ENCODE results near the gene PECR.

PECR gene

GRCh38 chr2:216081487-216082116 lies at the start of gene PECR, which contains the start of gene TMEM169:
TSS of gene PECR (minus strand) at chr2:216081809. CDS start at chr2:216081741, 68 bp downstream.
TSS of gene TMEM169 (plus strand) at chr2:216081919. CDS start at chr2:216095964, 14,045 bp downstream.
- Histone ChIP-seq H3K27ac (no peak within 1 kb of the TSS), H3K9ac (ENCODE audit: insufficient read length) (peak within 1 kb of the TSS; percentile 77)

DNA sequence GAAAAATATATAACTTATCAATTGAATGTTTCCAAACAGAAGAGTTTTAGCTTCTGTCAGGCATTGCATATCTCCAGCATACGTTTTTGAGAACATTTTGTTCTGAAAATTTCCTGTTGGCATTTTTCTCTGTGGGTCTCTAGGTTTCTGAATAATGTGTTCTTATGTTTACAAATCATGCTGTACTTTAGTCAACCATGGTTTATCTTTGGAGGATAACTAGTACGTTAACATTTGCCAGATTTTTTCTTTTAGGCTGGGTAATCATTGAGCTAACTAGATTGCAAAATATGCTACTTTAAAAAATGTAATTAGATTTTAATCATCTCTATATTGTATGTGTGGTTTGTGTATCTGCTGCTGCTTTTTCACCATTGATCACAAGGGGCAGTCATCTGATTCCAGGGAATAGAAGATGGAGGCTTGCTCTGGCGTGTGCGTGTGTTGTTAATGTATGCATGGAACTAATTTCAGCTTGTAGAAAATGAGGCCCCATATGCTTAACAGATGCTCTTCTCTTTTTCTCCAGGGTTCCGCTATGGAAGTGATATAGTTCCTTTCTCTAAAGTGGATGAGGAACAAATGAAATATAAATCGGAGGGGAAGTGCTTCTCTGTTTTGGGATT lies 48.9 kb upstream of the PECR start:
- Histone ChIP-seq H3K4me3 (no peak overlapping the region), H3K36me3 (ENCODE audit: insufficient read depth, low read length) (peaks cover 96% of the 10 kb centered on the region), H3K9me3 (ENCODE audit: low read depth, low read length) (no peaks in the 10 kb centered on the region), H3K27ac (0 out of 2 replicates have a peak overlapping the region, but pooled peaks have one; percentile 11), H3K9ac (ENCODE audit: insufficient read length) (no peak overlapping the region)
- TF ChIP-seq POLR2AphosphoS5 (IDR thresholded peaks at IDR 0.05; ENCODE audit: borderline replicate concordance, low read depth, low read length) (no peak), FOXP2 (optimal IDR thresholded peaks at IDR 0.05; ENCODE audit: control extremely low read depth, extremely low read length, insufficient read depth) (no peak), EZH2 (IDR thresholded peaks at IDR 0.05) (no peak)
- DNase-seq (ENCODE audit: low read depth, low spot score): no peak

More at GRCh38 chr2:216081487-216082116, at the start of gene PECR, which contains the start of gene TMEM169:
- DNase-seq (ENCODE audit: low read depth, low spot score): no peak
- Histone ChIP-seq H3K4me3 (peak within 1 kb of the TSS; percentile 94), H3K9me3 (ENCODE audit: low read depth, low read length) (no peaks in the 10 kb centered on the region), H3K36me3 (ENCODE audit: insufficient read depth, low read length) (no peaks in the 10 kb centered on the region)
- no peak for TF ChIP-seq FOXP2 (optimal IDR thresholded peaks at IDR 0.05; ENCODE audit: control extremely low read depth, extremely low read length, insufficient read depth)
- TF ChIP-seq POLR2AphosphoS5 (IDR thresholded peaks at IDR 0.05; ENCODE audit: borderline replicate concordance, low read depth, low read length): peak; percentile 75; the same call in 1 of the 2 replicates

- Histone ChIP-seq H3K9ac (ENCODE audit: insufficient read length) (no peak overlapping the region), H3K36me3 (ENCODE audit: insufficient read depth, low read length) (peaks cover 96% of the 10 kb centered on the region), H3K27ac (no peak overlapping the region), H3K9me3 (ENCODE audit: low read depth, low read length) (no peaks in the 10 kb centered on the region), H3K4me3 (no peak overlapping the region)
- no peak for DNase-seq (ENCODE audit: low read depth, low spot score)
- TF ChIP-seq FOXP2 (optimal IDR thresholded peaks at IDR 0.05; ENCODE audit: control extremely low read depth, extremely low read length, insufficient read depth) (no peak), EZH2 (IDR thresholded peaks at IDR 0.05) (no peak), POLR2AphosphoS5 (IDR thresholded peaks at IDR 0.05; ENCODE audit: borderline replicate concordance, low read depth, low read length) (no peak)
Observed at GRCh38 chr2:216126943-216127342, 45.3 kb upstream of the PECR start.

DNA sequence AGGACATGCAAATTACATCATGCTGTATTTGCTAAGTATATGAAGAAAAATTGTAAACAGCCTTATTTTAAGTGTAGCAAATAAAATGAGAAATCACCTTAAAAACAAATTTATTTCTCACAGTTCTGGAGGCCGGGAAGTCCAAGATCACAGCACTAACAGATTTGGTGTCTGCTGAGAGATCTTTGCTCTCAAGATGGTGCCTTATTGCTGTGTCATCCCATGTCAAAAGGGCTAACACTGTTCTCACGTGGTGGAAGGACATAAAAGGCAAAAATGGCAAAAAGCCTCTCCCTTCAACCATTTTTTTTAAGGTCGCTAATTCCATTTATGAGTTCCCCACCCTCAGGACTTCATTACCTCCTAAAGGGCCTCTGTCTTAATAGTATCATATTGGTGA lies 39.6 kb upstream of the PECR start:
- Histone ChIP-seq H3K4me3 (no peak overlapping the region), H3K27ac (no peak overlapping the region), H3K36me3 (ENCODE audit: insufficient read depth, low read length) (peaks cover 100% of the 10 kb centered on the region), H3K9ac (ENCODE audit: insufficient read length) (no peak overlapping the region), H3K9me3 (ENCODE audit: low read depth, low read length) (no peaks in the 10 kb centered on the region)
- TF ChIP-seq POLR2AphosphoS5 (IDR thresholded peaks at IDR 0.05; ENCODE audit: borderline replicate concordance, low read depth, low read length): no peak
- no peak for TF ChIP-seq FOXP2 (optimal IDR thresholded peaks at IDR 0.05; ENCODE audit: control extremely low read depth, extremely low read length, insufficient read depth)
- no peak for TF ChIP-seq EZH2 (IDR thresholded peaks at IDR 0.05)
- DNase-seq (ENCODE audit: low read depth, low spot score): no peak

GRCh38 chr2:216119986-216120385 lies 38.4 kb upstream of the PECR start:
- Histone ChIP-seq H3K36me3 (ENCODE audit: insufficient read depth, low read length) (peaks cover 100% of the 10 kb centered on the region), H3K9ac (ENCODE audit: insufficient read length) (peak overlapping the region; percentile 33), H3K27ac (peak overlapping the region; percentile 69), H3K4me3 (peak overlapping the region; percentile 41; the same call in 1 of the 2 replicates), H3K9me3 (ENCODE audit: low read depth, low read length) (no peaks in the 10 kb centered on the region)
- TF ChIP-seq POLR2AphosphoS5 (IDR thresholded peaks at IDR 0.05; ENCODE audit: borderline replicate concordance, low read depth, low read length) (peak; percentile 21; the same call in 1 of the 2 replicates), EZH2 (IDR thresholded peaks at IDR 0.05) (no peak)
- DNase-seq (ENCODE audit: low read depth, low spot score): no peak

DNA sequence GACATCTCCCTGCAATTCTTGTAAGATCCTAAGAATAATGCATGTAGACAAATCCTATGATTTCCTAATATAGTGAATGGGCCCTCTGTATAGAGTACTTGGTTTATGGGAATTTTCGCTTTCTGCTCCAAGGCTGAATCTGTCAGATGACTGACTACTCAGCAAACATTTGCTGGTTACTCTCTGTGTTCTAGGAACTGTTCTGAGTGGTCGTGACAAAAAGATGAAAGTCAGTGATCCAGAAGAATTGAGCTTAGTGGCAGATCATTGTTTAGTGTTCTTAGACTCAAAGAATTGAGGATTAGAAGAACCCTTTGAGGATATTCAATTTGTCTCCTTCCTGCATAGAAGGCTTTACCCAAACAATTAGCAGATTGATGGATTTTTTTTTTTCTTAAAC lies 37.5 kb upstream of the PECR start:
- H3K9me3 ChIP-seq (ENCODE audit: low read depth, low read length): no peaks in the 10 kb centered on the region
- peaks cover 96% of the 10 kb centered on the region for H3K36me3 ChIP-seq (ENCODE audit: insufficient read depth, low read length)
- H3K4me3 ChIP-seq: peak overlapping the region; percentile 41
- TF ChIP-seq POLR2AphosphoS5 (IDR thresholded peaks at IDR 0.05; ENCODE audit: borderline replicate concordance, low read depth, low read length): no peak
- TF ChIP-seq FOXP2 (optimal IDR thresholded peaks at IDR 0.05; ENCODE audit: control extremely low read depth, extremely low read length, insufficient read depth): no peak
- TF ChIP-seq EZH2 (IDR thresholded peaks at IDR 0.05): no peak
- H3K9ac ChIP-seq (ENCODE audit: insufficient read length): peak overlapping the region; percentile 33
- H3K27ac ChIP-seq: peak overlapping the region; percentile 69
- DNase-seq (ENCODE audit: low read depth, low spot score): no peak

DNA sequence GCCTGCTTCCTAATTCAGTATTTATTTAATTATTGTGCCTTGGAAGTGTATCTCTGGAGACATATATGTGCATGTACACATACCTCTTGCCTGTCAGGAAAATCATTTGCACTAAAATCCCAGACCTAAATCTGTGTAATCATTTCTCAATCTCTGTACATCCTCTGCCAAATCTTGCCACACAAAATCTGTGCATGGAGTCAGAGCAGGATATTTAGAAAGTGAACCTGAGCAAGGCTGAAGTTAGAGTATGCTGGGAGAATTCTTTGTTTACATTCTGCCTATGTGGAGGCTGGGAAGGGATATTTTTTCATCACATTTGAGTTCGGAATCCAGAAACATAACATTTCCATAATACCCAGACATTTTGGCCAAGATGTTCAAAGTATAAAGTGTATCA lies 36.9 kb upstream of the PECR start:
- DNase-seq (ENCODE audit: low read depth, low spot score): no peak
- Histone ChIP-seq H3K36me3 (ENCODE audit: insufficient read depth, low read length) (peaks cover 96% of the 10 kb centered on the region), H3K27ac (peak overlapping the region; percentile 69)

GRCh38 chr2:216117561-216118340 lies 36.1 kb upstream of the PECR start:
- peak overlapping the region; percentile 17 for H3K9ac ChIP-seq (ENCODE audit: insufficient read length)
- TF ChIP-seq POLR2AphosphoS5 (IDR thresholded peaks at IDR 0.05; ENCODE audit: borderline replicate concordance, low read depth, low read length) (no peak), FOXP2 (optimal IDR thresholded peaks at IDR 0.05; ENCODE audit: control extremely low read depth, extremely low read length, insufficient read depth) (no peak), EZH2 (IDR thresholded peaks at IDR 0.05) (no peak)
- DNase-seq (ENCODE audit: low read depth, low spot score): no peak
- peaks cover 96% of the 10 kb centered on the region for H3K36me3 ChIP-seq (ENCODE audit: insufficient read depth, low read length)
- H3K27ac ChIP-seq: peak overlapping the region; percentile 69; the same call in 1 of the 2 replicates
- peak overlapping the region; percentile 11 for H3K4me3 ChIP-seq
- H3K9me3 ChIP-seq (ENCODE audit: low read depth, low read length): no peaks in the 10 kb centered on the region

More for the DNA sequence above, 36.9 kb upstream of the PECR start:
- H3K9me3 ChIP-seq (ENCODE audit: low read depth, low read length): no peaks in the 10 kb centered on the region
- no peak for TF ChIP-seq FOXP2 (optimal IDR thresholded peaks at IDR 0.05; ENCODE audit: control extremely low read depth, extremely low read length, insufficient read depth)
- no peak for TF ChIP-seq EZH2 (IDR thresholded peaks at IDR 0.05)
- no peak for TF ChIP-seq POLR2AphosphoS5 (IDR thresholded peaks at IDR 0.05; ENCODE audit: borderline replicate concordance, low read depth, low read length)
- peak overlapping the region; percentile 24 for H3K9ac ChIP-seq (ENCODE audit: insufficient read length)
- peak overlapping the region; percentile 18; the same call in 1 of the 2 replicates for H3K4me3 ChIP-seq
